ENCODE measurements around the gene SNX33. TPM values are rescaled to one million over a fixed set of nuclear protein-coding genes. Genes with fewer than 3 reads are reported as not detected.

Gene SNX33
- total and polyA plus RNA-seq, 2 experiments from 2014 or later: 6.2 to 21.2 TPM

DNA sequence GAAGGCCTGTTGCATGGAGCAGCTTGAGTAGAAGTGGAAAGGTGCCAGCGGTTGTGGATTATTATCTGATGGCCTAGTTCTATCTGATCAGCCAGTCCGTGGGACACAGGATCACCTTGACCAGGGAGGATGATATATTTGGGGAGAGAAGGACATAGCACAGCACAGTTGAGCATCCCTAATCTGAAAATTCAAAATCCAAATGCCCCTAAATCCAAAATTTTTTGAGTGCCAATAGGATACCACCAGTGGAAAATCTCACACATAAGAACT is 58.9 kb downstream of the SNX33 start:
- H3K27ac ChIP-seq (ENCODE audit: low read depth): no peak overlapping the region
- H3K79me2 ChIP-seq (replicated peaks; ENCODE audit: insufficient read depth): no peaks in the 10 kb centered on the region
- H2AFZ ChIP-seq: no peak overlapping the region
- H3K4me1 ChIP-seq (ENCODE audit: insufficient read depth): no peaks in the 10 kb centered on the region
- peaks cover 21% of the 10 kb centered on the region for H3K4me1 Mint-ChIP-seq
- H3K4me3 ChIP-seq: no peak overlapping the region
- no peaks in the 10 kb centered on the region for H3F3A ChIP-seq (replicated peaks; ENCODE audit: low read depth)
- TF ChIP-seq, protein P1, sequence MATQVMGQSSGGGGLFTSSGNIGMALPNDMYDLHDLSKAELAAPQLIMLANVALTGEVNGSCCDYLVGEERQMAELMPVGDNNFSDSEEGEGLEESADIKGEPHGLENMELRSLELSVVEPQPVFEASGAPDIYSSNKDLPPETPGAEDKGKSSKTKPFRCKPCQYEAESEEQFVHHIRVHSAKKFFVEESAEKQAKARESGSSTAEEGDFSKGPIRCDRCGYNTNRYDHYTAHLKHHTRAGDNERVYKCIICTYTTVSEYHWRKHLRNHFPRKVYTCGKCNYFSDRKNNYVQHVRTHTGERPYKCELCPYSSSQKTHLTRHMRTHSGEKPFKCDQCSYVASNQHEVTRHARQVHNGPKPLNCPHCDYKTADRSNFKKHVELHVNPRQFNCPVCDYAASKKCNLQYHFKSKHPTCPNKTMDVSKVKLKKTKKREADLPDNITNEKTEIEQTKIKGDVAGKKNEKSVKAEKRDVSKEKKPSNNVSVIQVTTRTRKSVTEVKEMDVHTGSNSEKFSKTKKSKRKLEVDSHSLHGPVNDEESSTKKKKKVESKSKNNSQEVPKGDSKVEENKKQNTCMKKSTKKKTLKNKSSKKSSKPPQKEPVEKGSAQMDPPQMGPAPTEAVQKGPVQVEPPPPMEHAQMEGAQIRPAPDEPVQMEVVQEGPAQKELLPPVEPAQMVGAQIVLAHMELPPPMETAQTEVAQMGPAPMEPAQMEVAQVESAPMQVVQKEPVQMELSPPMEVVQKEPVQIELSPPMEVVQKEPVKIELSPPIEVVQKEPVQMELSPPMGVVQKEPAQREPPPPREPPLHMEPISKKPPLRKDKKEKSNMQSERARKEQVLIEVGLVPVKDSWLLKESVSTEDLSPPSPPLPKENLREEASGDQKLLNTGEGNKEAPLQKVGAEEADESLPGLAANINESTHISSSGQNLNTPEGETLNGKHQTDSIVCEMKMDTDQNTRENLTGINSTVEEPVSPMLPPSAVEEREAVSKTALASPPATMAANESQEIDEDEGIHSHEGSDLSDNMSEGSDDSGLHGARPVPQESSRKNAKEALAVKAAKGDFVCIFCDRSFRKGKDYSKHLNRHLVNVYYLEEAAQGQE (IDR thresholded peaks at IDR 0.05; ENCODE audit: unreplicated experiment): no peak
- TF ChIP-seq STAT1 (IDR thresholded peaks at IDR 0.05; ENCODE audit: unreplicated experiment) (no peak), JUNB (IDR thresholded peaks at IDR 0.05; ENCODE audit: unreplicated experiment) (no peak), EZH2 (IDR thresholded peaks at IDR 0.05; ENCODE audit: low read depth, unreplicated experiment) (no peak), NANOG (IDR thresholded peaks at IDR 0.05; ENCODE audit: borderline replicate concordance) (no peak), EZH2phosphoT487 (IDR thresholded peaks at IDR 0.05; ENCODE audit: unreplicated experiment) (no peak), ZNF114 (CRISPR knock-in tag; IDR thresholded peaks at IDR 0.05) (no peak), ZNF331 (CRISPR knock-in tag; IDR thresholded peaks at IDR 0.05; ENCODE audit: low read depth) (no peak), CREB1 (CRISPR knock-in tag; IDR thresholded peaks at IDR 0.05; ENCODE audit: low read depth) (no peak), POLR2AphosphoS5 (IDR thresholded peaks at IDR 0.05; ENCODE audit: low read depth) (no peak)
- TF ChIP-seq, protein P2, sequence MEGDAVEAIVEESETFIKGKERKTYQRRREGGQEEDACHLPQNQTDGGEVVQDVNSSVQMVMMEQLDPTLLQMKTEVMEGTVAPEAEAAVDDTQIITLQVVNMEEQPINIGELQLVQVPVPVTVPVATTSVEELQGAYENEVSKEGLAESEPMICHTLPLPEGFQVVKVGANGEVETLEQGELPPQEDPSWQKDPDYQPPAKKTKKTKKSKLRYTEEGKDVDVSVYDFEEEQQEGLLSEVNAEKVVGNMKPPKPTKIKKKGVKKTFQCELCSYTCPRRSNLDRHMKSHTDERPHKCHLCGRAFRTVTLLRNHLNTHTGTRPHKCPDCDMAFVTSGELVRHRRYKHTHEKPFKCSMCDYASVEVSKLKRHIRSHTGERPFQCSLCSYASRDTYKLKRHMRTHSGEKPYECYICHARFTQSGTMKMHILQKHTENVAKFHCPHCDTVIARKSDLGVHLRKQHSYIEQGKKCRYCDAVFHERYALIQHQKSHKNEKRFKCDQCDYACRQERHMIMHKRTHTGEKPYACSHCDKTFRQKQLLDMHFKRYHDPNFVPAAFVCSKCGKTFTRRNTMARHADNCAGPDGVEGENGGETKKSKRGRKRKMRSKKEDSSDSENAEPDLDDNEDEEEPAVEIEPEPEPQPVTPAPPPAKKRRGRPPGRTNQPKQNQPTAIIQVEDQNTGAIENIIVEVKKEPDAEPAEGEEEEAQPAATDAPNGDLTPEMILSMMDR (conservative IDR thresholded peaks at IDR 0.05; ENCODE audit: low read depth in 2 of 2): no peak
- TF ChIP-seq, protein P3, sequence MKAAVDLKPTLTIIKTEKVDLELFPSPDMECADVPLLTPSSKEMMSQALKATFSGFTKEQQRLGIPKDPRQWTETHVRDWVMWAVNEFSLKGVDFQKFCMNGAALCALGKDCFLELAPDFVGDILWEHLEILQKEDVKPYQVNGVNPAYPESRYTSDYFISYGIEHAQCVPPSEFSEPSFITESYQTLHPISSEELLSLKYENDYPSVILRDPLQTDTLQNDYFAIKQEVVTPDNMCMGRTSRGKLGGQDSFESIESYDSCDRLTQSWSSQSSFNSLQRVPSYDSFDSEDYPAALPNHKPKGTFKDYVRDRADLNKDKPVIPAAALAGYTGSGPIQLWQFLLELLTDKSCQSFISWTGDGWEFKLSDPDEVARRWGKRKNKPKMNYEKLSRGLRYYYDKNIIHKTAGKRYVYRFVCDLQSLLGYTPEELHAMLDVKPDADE (IDR thresholded peaks at IDR 0.05): no peak
- TF ChIP-seq, protein P4, sequence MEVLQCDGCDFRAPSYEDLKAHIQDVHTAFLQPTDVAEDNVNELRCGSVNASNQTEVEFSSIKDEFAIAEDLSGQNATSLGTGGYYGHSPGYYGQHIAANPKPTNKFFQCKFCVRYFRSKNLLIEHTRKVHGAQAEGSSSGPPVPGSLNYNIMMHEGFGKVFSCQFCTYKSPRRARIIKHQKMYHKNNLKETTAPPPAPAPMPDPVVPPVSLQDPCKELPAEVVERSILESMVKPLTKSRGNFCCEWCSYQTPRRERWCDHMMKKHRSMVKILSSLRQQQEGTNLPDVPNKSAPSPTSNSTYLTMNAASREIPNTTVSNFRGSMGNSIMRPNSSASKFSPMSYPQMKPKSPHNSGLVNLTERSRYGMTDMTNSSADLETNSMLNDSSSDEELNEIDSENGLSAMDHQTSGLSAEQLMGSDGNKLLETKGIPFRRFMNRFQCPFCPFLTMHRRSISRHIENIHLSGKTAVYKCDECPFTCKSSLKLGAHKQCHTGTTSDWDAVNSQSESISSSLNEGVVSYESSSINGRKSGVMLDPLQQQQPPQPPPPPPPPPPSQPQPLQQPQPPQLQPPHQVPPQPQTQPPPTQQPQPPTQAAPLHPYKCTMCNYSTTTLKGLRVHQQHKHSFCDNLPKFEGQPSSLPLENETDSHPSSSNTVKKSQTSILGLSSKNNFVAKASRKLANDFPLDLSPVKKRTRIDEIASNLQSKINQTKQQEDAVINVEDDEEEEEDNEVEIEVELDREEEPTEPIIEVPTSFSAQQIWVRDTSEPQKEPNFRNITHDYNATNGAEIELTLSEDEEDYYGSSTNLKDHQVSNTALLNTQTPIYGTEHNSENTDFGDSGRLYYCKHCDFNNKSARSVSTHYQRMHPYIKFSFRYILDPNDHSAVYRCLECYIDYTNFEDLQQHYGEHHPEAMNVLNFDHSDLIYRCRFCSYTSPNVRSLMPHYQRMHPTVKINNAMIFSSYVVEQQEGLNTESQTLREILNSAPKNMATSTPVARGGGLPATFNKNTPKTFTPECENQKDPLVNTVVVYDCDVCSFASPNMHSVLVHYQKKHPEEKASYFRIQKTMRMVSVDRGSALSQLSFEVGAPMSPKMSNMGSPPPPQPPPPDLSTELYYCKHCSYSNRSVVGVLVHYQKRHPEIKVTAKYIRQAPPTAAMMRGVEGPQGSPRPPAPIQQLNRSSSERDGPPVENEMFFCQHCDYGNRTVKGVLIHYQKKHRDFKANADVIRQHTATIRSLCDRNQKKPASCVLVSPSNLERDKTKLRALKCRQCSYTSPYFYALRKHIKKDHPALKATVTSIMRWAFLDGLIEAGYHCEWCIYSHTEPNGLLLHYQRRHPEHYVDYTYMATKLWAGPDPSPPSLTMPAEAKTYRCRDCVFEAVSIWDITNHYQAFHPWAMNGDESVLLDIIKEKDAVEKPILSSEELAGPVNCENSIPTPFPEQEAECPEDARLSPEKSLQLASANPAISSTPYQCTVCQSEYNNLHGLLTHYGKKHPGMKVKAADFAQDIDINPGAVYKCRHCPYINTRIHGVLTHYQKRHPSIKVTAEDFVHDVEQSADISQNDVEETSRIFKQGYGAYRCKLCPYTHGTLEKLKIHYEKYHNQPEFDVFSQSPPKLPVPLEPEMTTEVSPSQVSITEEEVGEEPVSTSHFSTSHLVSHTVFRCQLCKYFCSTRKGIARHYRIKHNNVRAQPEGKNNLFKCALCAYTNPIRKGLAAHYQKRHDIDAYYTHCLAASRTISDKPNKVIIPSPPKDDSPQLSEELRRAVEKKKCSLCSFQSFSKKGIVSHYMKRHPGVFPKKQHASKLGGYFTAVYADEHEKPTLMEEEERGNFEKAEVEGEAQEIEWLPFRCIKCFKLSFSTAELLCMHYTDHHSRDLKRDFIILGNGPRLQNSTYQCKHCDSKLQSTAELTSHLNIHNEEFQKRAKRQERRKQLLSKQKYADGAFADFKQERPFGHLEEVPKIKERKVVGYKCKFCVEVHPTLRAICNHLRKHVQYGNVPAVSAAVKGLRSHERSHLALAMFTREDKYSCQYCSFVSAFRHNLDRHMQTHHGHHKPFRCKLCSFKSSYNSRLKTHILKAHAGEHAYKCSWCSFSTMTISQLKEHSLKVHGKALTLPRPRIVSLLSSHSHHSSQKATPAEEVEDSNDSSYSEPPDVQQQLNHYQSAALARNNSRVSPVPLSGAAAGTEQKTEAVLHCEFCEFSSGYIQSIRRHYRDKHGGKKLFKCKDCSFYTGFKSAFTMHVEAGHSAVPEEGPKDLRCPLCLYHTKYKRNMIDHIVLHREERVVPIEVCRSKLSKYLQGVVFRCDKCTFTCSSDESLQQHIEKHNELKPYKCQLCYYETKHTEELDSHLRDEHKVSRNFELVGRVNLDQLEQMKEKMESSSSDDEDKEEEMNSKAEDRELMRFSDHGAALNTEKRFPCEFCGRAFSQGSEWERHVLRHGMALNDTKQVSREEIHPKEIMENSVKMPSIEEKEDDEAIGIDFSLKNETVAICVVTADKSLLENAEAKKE (CRISPR knock-in tag; IDR thresholded peaks at IDR 0.05): no peak
- ATAC-seq: no peak
- no peak overlapping the region for H3K27ac Mint-ChIP-seq
- no peaks in the 10 kb centered on the region for H3K36me3 ChIP-seq (ENCODE audit: insufficient read depth)
- no peaks in the 10 kb centered on the region for H3K9me3 Mint-ChIP-seq
- no peaks in the 10 kb centered on the region for H3K27me3 ChIP-seq (ENCODE audit: insufficient read depth)
- peaks cover 9% of the 10 kb centered on the region for H3K27me3 Mint-ChIP-seq (ENCODE audit: insufficient read depth, low read depth, poor library complexity)
- H3K36me3 Mint-ChIP-seq (ENCODE audit: low read depth): no peaks in the 10 kb centered on the region
- no peaks in the 10 kb centered on the region for H3K9me2 ChIP-seq (ENCODE audit: insufficient read depth)
- no peaks in the 10 kb centered on the region for H4K20me1 ChIP-seq (replicated peaks; ENCODE audit: insufficient read depth)
- DNase-seq (ENCODE audit: low spot score): no peak
- no peak overlapping the region for H3K4me3 Mint-ChIP-seq
- H3K4me2 ChIP-seq: no peak overlapping the region
